CMK (cell line): Measurements from ENCODE around the gene FREM1.

ENCODE experiments used
- DNase-seq: peaks from one replicate; pipeline ENCODE4 v3.0.0-alpha.2; 2010; ENCODE audit warnings: low read depth

Gene FREM1

DNA sequence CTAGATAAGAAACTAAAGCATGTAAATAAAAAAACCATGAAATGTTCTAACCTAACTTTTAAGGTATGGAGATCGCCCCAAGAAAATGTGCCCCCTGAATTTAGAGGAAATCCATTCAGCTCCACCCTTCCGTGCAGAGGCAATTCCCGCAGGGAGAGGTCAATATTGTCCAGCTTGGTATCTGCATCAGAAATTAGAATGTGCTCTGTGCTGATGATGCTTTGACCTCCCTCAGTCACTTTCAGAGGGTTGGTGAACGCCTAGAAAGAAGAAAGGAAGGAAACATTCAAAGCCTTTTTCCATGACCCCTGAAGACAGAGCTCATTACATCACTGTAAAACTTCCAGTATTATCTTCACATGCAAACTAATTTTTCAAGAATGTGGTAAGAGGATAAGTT lies 91.0 kb downstream of the FREM1 start:
- no peak for DNase-seq

DNA sequence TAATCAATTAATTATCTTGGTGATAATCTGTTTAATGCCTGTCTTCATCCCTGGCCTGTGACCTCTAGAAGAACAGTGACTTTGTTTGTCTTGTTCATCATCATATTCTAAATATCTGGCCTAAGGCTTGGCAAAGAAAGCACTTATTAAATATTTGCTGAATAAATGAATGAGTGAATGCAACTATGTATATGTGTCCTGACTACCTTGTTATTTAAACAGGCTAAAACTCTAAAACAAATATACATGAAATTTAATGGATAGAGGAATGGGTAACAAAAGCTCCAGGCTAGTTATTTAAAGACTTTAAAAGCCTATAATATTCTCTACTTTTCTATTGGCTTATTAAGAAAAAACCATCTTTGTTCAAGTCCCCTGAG lies 96.0 kb downstream of the FREM1 start:
- no peak for DNase-seq

DNA sequence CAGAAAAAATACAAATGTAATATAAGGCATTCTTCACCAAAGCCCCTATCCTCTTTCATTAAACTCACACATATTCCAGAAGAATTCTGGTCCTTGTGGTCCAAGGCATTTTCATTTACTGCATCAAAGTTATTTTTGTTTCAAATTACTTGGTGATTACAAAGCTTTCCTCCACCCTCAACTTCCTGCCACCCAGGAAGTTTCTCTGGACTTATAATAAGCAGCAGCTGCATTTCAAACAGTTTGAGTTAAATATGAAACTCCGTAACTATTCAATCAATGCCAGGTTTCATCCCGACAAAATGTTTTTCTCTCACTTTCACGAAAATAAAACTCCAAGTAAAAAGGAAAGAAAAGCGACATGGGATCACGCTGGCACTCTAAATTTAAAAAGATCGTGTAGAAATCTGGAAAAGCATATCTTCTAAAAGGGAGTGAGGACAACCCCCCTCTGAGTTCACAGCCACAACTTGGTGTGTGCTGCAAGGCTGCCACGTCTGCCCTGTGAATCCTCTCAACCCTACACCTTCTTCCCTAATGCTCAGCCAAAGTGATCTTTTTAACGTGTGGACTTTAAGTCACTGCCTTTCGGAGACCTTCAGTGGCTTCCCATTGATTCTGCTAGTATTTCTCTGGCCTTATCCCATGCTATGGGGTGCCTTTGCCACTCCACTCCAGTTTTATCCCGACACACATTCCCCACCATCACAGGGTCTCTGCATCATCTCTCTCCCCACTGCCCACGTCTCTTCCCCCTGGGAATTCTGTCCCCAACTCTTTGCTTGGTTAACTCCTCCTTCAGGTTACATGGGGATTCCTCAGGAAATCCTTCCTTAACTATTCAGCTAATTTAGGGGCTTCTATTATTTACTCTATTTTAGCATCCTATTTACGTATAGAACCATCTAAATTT lies 96.6 kb downstream of the FREM1 start:
- DNase-seq: no peak

DNA sequence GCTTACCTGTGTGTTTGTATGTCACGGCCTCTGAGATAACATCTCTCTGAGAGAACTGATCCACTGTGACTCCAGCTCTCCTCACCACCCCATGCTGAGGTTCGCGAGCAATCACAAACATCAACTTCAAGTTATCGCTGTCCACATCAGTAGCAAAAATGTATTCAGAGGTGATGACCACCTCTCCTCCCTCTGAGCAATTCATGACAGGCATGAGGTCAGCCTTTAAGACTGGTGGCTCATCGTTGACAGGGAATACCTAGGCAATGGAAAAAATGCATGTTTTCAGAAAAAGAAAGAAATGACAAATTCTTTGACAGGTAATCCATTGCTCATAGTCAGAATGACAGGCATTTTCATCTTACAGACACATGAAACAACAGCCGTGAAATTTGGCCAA lies 97.4 kb downstream of the FREM1 start:
- no peak for DNase-seq

DNA sequence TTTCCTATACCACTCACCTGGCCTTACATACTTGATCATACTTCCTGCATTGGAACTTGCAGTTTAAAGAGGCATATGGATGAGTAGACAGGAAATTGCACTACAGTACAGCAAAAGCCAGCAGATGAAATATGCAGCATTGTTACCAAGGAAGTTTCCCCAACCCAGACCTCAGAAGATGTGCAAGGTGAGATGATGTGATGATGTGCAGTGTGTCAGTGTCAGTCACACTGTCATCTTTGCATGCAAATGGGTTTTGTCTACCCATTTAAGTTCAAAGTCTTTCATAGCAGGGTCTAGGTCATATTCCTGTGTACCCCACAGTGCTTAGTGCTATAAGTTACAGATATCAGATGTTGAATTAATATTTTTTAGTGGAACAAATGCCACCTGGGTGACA lies 98.4 kb downstream of the FREM1 start:
- DNase-seq: no peak

DNA sequence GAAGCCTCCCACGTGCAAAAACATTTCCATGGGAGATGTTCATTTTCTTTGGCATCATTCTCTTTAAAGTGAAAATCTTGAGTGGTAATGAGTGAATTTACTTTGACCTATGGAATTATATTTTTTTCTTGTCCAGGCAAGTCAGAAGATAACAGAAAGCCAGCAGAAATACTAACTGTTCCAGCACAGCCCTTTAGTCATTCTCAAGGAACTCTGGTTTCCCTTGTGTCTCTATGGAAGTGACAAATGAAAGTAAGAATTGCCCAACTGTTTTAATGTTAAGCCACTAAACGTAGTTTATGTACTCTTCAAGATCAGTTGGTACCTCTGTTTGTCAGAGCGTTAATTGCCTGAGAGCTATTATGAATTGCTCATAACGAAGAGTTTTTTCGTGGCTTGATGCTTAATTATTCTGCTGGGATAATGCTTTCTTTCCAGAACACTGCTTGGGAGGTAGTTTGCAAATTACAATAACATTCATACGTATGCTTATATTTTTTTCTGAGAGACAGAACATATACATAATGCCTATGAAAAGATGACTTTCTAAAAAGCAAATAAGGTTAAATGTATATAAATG lies 103.2 kb downstream of the FREM1 start:
- DNase-seq: no peak

DNA sequence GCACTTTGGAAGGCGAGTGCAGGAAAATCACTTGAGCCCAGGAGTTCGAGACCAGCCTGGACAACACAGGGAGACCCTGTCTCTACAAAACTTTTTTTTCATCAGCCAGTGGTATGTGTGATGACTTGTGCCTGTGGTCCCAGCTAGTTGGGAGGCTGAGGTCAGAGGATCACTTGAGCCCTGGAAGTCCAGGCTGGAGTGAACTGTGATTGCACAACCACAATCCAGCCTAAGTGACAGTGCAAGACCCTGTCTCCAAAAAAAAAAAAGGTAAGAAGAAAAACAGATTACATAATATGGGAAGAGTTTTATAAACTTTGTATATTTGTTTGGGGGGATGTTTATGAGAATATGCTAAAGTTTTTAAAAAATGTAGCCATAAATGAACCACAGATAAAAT lies 111.2 kb downstream of the FREM1 start:
- DNase-seq: no peak

DNA sequence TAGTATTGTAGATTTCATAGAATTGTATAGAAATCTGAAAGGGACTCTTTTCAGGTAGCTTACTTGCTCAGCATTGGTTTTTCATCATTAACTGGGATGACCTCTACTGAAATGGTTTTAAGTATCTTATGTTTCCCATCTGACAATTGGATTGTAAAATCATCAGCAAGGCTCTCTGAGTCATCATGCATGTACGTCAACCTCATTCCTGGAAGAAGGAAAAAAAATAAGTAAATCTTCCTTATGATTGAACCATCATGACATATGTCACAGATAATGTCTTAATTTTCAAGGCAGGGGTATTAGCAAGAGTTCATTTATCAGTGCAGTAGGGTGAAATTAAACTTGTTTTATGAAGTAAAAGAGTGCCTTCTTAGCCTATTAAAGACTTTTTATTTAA lies 112.8 kb downstream of the FREM1 start:
- DNase-seq: no peak

DNA sequence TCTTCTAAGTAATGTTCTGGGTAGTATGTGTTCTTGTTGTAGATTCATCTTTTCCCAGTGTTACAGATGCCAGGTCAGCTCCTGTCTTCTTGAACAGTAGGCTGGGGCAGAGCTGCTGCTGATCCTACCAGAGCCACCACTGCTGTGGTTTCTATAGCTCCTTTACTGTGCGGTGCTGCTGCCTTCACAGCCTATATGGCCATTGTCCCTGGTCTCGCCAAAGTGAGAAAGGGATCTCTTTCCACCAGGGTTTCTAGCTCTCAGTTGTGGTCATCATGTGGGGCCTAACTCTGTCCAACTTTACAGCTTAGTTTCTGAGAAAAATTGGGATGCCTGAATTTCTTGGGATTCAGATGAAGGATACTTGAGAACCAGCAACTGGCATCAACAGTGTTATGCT lies 116.8 kb downstream of the FREM1 start:
- DNase-seq: no peak

DNA sequence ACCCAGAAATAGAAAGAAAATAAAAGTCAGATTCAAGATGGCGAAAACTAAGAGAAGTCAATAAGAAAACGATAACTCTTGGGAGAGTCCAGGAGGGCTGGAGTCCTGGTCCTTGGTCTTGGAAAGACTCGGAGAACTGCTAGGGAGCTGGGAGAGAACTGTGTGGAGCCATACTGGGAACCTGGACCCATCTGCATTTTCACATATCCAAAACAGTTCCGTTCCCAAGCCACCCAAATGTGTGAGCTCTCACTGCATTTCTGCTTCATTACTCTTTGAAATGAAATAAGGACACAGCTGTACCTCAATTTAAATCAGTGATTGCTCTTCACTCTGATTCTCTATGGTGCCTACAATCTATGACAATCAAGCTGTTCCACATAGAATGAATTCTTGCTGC lies 119.6 kb downstream of the FREM1 start:
- no peak for DNase-seq

DNA sequence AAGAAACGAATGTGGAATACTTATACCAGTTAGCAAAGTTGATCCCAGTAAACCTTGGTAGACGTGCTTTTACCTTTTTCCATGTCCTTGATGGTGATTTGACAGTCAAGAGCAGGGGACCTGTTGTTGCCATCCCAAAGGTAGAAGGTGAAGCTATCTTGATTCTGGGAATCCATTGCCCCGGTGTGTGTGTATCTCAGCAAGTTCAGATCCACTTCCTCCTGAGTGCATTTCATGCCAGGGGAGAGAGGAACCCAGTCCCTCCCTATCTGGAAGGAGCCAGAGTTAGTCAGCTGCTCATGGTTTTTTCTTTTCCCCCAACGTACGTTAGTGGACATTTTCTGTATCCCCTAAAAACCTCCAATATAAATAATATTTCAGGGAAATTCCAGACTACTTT lies 121.4 kb downstream of the FREM1 start:
- no peak for DNase-seq

DNA sequence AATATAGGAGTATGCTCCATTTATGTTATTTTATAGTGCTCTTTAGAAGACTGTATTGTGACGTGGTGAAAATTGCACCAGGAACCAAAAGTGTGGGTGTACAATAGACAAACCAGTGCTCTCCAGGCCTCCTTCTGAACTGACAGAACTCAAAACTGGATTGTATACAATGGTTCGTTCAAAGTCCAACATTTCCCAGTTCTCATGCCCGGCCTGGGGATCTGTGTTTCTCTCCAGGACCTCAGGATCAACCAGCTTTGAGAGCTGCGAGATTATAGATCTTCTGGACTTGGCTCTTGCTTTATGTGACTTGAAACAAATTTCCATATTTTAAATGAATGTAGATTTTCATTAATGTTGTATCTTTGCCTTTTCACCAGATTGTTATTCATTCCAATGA lies 126.9 kb downstream of the FREM1 start:
- DNase-seq: no peak

DNA sequence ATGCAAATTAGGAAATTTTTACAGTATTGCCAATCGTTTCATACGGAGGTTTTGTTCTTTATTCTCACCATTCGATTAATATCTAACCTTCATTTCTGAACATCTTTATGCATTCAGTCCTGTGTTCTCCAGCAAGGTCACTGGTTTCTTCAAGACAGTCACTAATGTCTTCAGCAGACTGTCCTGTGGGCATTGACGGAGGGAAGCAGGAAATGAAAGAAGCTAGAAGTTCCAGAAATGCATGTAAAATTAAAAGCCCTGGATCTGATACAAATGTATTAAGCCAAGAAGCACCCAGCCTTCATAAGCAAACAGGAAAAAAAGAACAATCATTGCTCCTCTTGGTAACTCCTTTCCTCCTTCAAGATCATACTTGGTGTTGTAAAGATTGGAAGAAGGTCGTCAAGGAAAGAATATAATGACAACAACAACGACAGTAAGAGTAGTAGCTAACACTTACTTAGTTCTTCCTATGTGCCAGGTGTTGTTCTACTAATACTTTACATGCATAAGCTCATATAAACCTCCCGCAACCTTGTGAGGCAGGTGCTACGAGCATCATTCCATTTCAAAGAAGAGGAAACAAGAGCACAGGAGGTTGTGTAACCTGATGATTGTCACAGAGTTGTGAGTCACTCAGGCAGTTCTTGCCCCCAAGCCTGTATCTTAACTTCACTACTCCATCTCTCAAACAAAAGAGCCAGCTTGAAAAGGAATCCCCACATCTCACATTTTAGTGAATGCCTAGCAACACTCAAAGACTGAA lies 127.8 kb downstream of the FREM1 start:
- DNase-seq: no peak

DNA sequence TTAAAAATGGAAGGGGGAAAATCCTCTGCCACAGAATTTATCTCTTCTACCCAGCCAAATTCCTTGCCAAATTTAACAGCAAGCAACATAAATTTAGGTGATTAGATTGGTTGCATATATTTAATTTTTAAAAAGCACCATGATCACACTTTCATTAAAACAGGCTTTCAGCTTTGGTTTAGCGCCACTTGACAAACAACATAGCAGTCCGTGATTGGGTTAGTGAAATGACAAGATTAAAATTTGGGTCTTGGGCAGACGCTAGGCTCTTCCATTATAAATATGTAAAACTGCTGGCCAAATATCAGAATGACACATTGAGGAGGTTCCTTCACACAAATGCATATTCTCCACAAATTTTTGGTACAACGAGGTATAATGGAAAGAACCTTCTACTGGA lies 129.5 kb downstream of the FREM1 start:
- DNase-seq: no peak

DNA sequence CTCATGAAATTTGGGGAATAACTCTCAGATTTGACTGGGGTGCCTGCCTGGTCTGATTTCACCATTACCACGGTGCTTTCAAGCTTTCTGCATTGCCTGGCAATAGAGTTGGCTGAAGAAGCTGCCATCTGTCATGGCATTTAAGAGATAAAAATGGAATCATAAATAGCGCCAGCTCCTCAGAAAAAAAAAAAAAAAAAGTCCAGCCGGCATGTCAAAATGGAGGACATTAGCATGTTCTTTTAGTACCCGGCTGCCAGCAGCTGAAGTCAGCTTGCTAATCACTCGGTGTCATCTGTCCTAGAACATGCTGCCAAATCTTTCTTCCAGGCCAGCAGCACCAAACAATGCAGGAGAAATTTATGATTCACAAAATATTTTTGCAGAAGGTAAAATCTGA lies 130.0 kb downstream of the FREM1 start:
- no peak for DNase-seq

DNA sequence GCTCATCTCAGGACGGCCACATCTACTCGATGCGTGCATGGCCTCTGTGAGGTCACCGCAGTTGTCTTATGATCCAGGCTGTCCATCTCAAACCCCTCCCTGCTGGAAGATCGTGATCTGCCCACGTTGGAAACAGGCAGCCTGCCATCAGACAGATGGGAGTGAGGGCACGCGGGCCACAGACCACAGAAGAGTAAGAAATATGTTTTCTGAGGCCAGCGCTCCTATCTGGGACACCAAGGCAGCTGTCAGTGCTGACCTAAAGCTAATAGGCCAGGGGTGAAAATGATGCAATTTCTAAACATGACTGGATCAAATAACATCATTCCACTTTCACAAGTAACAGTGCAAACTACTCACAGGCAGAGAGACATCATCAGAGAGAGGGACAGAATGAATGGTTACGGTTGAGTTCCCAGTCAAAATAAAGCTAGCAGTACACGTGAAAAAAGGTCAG lies 130.6 kb downstream of the FREM1 start:
- DNase-seq: peak; percentile 18

DNA sequence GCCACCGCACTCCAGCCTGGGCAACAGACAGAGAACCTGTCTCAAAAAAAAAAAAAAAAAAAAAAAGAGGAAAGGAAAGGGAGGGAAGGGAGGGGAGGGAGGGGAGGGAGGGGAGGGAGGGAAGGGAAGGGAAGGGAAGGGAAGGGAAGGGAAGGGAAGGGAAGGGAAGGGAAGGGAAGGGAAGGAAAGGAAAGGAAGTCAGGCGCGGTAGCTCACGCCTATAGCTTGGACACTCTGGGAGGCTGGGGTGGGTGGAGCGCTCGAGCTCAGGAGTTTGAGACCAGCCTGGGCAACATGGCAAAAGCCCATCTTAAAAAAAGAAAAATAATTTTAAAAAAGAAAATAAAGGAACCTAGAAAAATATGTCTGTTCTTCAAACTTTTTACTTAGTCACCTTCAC lies 131.7 kb downstream of the FREM1 start:
- DNase-seq: no peak

DNA sequence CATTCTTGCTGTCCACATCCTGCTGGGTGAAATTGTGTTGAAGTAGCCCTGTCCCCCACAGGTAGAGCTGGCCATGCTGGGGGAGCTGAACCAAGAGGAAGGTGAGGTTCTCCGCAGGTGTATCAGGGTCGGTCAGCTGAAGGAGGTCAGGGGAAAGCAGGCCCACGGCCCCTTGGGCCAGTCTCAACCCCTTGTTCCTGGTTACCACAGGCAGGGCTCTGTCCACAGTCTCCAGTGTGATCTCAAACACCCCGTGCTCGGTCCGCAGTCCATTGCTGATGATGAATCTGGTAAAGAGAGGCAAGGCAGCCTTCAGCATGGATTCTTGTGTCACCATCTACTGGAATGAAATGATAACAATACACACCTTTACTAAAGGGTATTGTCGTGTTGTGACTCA lies 134.3 kb downstream of the FREM1 start:
- DNase-seq: no peak

DNA sequence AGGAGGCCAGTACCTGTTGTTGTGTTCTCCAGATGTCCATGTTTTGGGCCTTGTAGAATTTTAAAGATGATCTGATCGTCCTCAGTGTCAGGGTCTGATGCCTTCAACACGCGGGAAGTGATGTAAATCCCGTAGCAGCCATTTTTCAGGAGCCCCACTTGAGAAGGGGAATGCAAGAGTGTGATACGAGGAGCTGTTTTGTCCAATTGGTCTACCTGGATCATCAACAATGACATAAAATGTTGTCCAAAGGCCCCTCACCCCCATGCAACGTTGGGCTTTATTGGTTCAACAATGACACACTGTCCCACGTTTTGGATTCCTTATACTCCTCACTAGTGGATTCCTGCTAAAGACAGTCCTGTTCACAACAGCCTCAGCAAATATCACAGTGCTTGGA lies 139.6 kb downstream of the FREM1 start:
- no peak for DNase-seq

DNA sequence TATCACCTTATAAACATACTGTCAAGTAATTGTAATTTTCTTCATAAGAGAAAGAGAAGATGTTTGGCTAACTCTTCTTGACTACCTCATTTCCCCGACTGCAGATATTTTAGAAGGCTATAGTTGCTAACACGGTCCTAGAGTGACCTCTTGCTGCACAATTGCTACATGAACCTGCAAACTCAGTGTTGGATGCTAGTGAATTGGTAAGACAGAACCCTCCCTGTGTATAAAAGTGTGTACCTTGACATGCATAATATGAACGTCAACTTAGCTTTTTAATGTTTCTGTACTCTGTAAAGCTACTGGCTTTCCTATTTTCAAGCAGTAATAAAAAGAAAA lies 141.0 kb downstream of the FREM1 start:
- no peak for DNase-seq

DNA sequence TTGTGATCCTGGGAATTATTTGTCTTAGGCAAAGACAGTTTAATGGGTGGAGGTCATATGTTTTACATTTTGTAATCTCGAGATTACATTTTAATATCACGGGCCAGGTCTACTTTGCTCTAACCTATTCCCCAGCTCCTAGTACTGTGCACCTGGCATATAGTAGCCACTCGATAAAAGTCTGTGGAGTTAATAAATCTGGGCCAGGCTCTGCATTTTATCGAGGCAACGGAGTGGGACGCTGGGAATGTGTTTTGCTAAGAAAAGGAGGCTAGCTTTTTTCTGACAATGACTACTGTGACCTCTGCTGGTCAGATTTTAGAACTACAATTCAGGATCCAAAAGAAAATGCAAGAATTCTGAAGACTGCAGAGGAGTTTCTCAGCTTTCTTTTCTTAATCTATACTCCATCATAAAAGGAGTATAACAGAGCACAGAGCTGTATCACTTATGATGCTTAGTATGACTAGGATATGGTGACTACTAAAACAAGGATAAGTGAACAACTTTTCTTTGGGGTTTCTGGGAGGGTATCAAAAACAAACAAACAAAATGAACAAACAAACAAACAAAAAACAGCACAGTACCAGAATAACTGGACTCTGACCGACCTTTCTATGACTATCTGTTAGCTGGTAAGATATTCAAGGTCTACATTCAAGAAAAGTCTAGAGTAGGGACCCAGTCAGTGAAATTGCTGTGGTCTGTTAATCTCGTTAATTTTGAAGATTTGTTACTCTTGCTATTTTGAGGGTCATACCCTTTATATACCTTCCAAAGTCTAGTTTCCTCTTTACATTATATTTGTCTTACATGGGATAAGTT lies 141.6 kb downstream of the FREM1 start:
- DNase-seq: no peak

DNA sequence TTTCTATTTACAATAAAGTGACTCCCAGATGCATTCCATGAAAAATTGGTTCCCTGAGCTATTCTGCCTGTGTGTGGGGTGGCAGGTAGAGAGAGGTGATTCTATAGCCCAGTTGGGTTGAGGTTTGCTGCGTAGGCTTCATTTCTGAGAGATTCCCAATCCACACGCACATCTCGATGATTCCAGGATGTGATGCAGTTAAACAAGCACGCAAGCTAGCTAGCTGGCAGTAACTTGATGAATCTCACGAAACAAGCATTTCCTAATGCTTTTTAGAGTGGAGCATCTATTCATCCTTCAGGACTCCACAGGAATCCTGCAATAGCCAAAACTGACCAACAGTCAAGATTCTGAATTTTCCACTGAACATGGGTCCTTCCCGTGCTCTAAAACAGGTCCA lies 143.9 kb downstream of the FREM1 start:
- no peak for DNase-seq
